ENCODE results near the gene TNRC6A.
A peak's percentile ranks its signal among the peaks of the same experiment; 100 is the strongest.
"Not testable (repeated sequence)": the region's sequence is repeated elsewhere in the genome, so short reads cannot be mapped to it uniquely, and the experiment has no call there.

TNRC6A gene

GRCh38 chr16:24845726-24846547, 116.5 kb downstream of the TNRC6A start, which contains the start of gene SLC5A11:
Gene SLC5A11, plus strand, starts transcription at chr16:24845963. Its CDS starts 12,681 bp downstream, at chr16:24858644.
- no peak for DNase-seq (ENCODE audit: low spot score)

- DNase-seq (ENCODE audit: low spot score) = no peak
Observed at GRCh38 chr16:24846548-24847357, 117.3 kb downstream of the TNRC6A start.

GRCh38 chr16:24847358-24847664, 117.9 kb downstream of the TNRC6A start:
- DNase-seq (ENCODE audit: low spot score) = no peak

GRCh38 chr16:24848065-24848464, 118.6 kb downstream of the TNRC6A start:
- DNase-seq (ENCODE audit: low spot score) = peak; percentile 54

- DNase-seq (ENCODE audit: low spot score) = no peak
Observed at GRCh38 chr16:24849641-24850040, 120.2 kb downstream of the TNRC6A start.

- no peak for DNase-seq (ENCODE audit: low spot score)
Observed at GRCh38 chr16:24850289-24850938, 121.0 kb downstream of the TNRC6A start.

GRCh38 chr16:24851700-24852099, 122.2 kb downstream of the TNRC6A start:
- no peak for DNase-seq (ENCODE audit: low spot score)

- DNase-seq (ENCODE audit: low spot score) = no peak
Observed at GRCh38 chr16:24852281-24852721, 122.8 kb downstream of the TNRC6A start.

- DNase-seq (ENCODE audit: low spot score) = no peak
Observed at GRCh38 chr16:24853169-24853824, 123.8 kb downstream of the TNRC6A start.

- DNase-seq (ENCODE audit: low spot score) = no peak
Observed at GRCh38 chr16:24853830-24854229, 124.4 kb downstream of the TNRC6A start.

- no peak for DNase-seq (ENCODE audit: low spot score)
Observed at GRCh38 chr16:24854607-24855171, 125.2 kb downstream of the TNRC6A start.

- DNase-seq (ENCODE audit: low spot score) = no peak
Observed at GRCh38 chr16:24855678-24856077, 126.2 kb downstream of the TNRC6A start.

- DNase-seq (ENCODE audit: low spot score) = not testable (repeated sequence)
Observed at GRCh38 chr16:24856871-24857270, 127.4 kb downstream of the TNRC6A start.

GRCh38 chr16:24858219-24859041, 129.0 kb downstream of the TNRC6A start:
- peak; percentile 65 for DNase-seq (ENCODE audit: low spot score)

GRCh38 chr16:24861461-24861860, 132.0 kb downstream of the TNRC6A start:
- DNase-seq (ENCODE audit: low spot score) = no peak

GRCh38 chr16:24863582-24864437, 134.4 kb downstream of the TNRC6A start:
- no peak for DNase-seq (ENCODE audit: low spot score)

- DNase-seq (ENCODE audit: low spot score) = no peak
Observed at GRCh38 chr16:24869033-24869432, 139.6 kb downstream of the TNRC6A start.

- no peak for DNase-seq (ENCODE audit: low spot score)
Observed at GRCh38 chr16:24871891-24872290, 142.4 kb downstream of the TNRC6A start.

- no peak for DNase-seq (ENCODE audit: low spot score)
Observed at GRCh38 chr16:24873028-24873427, 143.6 kb downstream of the TNRC6A start.

GRCh38 chr16:24875466-24875865, 146.0 kb downstream of the TNRC6A start:
- DNase-seq (ENCODE audit: low spot score) = no peak
